CD4-positive, alpha-beta T cell treated with Interleukin-1 beta for 1 hour (primary cell): ENCODE results near the gene GRAMD1B.

Source experiments
- DNase-seq, 2 donors: peaks; one replicate each; pipeline ENCODE4 v3.0.0-alpha.2; 2020 to 2022

Gene GRAMD1B

GRCh38 chr11:123478352-123478987 lies 48.4 kb downstream of the GRAMD1B start:
- peak; percentile 31 to 65 for DNase-seq

- peak in 1 of 2 donors; percentile 14 for DNase-seq
Measured at GRCh38 chr11:123479048-123479837, 49.2 kb downstream of the GRAMD1B start.

- DNase-seq: no peak
Measured at GRCh38 chr11:123480290-123480815, 50.3 kb downstream of the GRAMD1B start.

- no peak for DNase-seq
Measured at GRCh38 chr11:123480882-123481281, 50.8 kb downstream of the GRAMD1B start.

- no peak for DNase-seq
Measured at GRCh38 chr11:123481640-123482039, 51.6 kb downstream of the GRAMD1B start.

GRCh38 chr11:123482218-123482617 lies 52.1 kb downstream of the GRAMD1B start:
- DNase-seq: no peak

GRCh38 chr11:123483058-123483457 lies 53.0 kb downstream of the GRAMD1B start:
- DNase-seq: no peak

GRCh38 chr11:123483466-123483865 lies 53.4 kb downstream of the GRAMD1B start:
- DNase-seq: no peak

- DNase-seq: no peak
Measured at GRCh38 chr11:123484448-123484847, 54.4 kb downstream of the GRAMD1B start.

GRCh38 chr11:123487157-123487744 lies 57.2 kb downstream of the GRAMD1B start:
- DNase-seq: no peak

- DNase-seq: no peak
Measured at GRCh38 chr11:123490527-123490926, 60.5 kb downstream of the GRAMD1B start.

GRCh38 chr11:123491241-123491640 lies 61.2 kb downstream of the GRAMD1B start:
- DNase-seq: no peak

GRCh38 chr11:123493349-123494063 lies 63.4 kb downstream of the GRAMD1B start:
- DNase-seq: no peak

GRCh38 chr11:123494195-123495050 lies 64.4 kb downstream of the GRAMD1B start:
- DNase-seq: no peak

- DNase-seq: no peak
Measured at GRCh38 chr11:123504401-123504800, 74.3 kb downstream of the GRAMD1B start.

GRCh38 chr11:123505546-123506299 lies 75.7 kb downstream of the GRAMD1B start:
- DNase-seq: no peak

- DNase-seq: no peak
Measured at GRCh38 chr11:123507043-123507442, 77.0 kb downstream of the GRAMD1B start.

- no peak for DNase-seq
Measured at GRCh38 chr11:123509737-123510578, 79.9 kb downstream of the GRAMD1B start.

- no peak for DNase-seq
Measured at GRCh38 chr11:123510579-123510905, 80.5 kb downstream of the GRAMD1B start.
